ENCODE measurements around the gene PPP1R13B. TPM values are rescaled to one million over a fixed set of nuclear protein-coding genes. Genes with fewer than 3 reads are reported as not detected.
"Not testable (repeated sequence)": the region's sequence is repeated elsewhere in the genome, so short reads cannot be mapped to it uniquely, and the experiment has no call there.

PPP1R13B gene
- total RNA-seq, 4 donors from 2014 or later, result 10.4 to 24.6 (median 11.8) TPM

- H3K4me1 ChIP-seq, result peaks cover 14 to 20% of the 10 kb centered on the region in 2 donors
- no peak for ATAC-seq
- H3K4me3 ChIP-seq, result no peak overlapping the region
- no peak for DNase-seq
- in situ Hi-C loops (cut with MboI; ENCODE audit: low sequenced_read_pairs in 4 of 4), result no loop called here
- intact Hi-C loops (cut with DNase I; ENCODE audit: low total_unique reads), result no loop called here
- TF ChIP-seq POLR2A (IDR thresholded peaks at IDR 0.05), result no peak
- no peak for TF ChIP-seq CTCF (IDR thresholded peaks at IDR 0.05 in 4 of 5, conservative IDR thresholded peaks at IDR 0.05 in 1 of 5)
- H3K27me3 ChIP-seq, result no peaks in the 10 kb centered on the region
- no peak overlapping the region for H3K27ac ChIP-seq
- no peaks in the 10 kb centered on the region for H3K9me3 ChIP-seq
- no peaks in the 10 kb centered on the region for H3K36me3 ChIP-seq
Measured at GRCh38 chr14:103845327-103845726, 2.0 kb downstream of the PPP1R13B start.

GRCh38 chr14:103841265-103841664 is 6.1 kb downstream of the PPP1R13B start:
- intact Hi-C loops (cut with DNase I; ENCODE audit: low total_unique reads); ATAC-seq; H3K9me3 ChIP-seq; H3K27ac ChIP-seq; in situ Hi-C loops (cut with MboI; ENCODE audit: low sequenced_read_pairs in 4 of 4); DNase-seq; H3K36me3 ChIP-seq; H3K4me3 ChIP-seq; H3K27me3 ChIP-seq: not testable (repeated sequence)
- peaks cover 5 to 18% of the 10 kb centered on the region in 2 donors for H3K4me1 ChIP-seq

DNA sequence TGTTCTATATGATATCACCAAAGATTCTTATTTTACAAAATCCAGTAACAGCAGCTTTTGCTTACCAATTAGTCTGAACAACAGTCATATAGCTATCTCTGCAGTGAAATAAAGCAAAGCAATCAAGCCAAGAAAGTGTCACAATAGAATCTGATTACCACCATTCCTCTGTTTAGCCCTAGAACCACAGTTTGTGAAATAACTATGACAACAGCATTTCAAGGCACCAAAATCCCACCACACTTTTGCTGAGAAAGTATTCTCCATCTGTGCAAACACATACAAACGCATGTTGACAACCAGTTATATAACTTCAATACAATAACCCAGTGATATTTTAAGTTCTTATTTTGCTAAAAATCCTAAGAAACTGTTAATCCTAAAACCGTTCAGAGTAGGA is 7.4 kb downstream of the PPP1R13B start:
- H3K9me3 ChIP-seq, result no peaks in the 10 kb centered on the region
- H3K27ac ChIP-seq, result no peak overlapping the region
- no peaks in the 10 kb centered on the region for H3K27me3 ChIP-seq
- H3K4me1 ChIP-seq, result peaks cover 0 to 12% of the 10 kb centered on the region in 2 donors
- H3K36me3 ChIP-seq, result no peaks in the 10 kb centered on the region
- intact Hi-C loops (cut with DNase I; ENCODE audit: low total_unique reads) (no loop called here), in situ Hi-C loops (cut with MboI; ENCODE audit: low sequenced_read_pairs in 4 of 4) (no loop called here)
- TF ChIP-seq POLR2A (IDR thresholded peaks at IDR 0.05) (no peak), CTCF (IDR thresholded peaks at IDR 0.05 in 4 of 5, conservative IDR thresholded peaks at IDR 0.05 in 1 of 5) (no peak)
- DNase-seq (no peak), ATAC-seq (no peak)
- H3K4me3 ChIP-seq, result no peak overlapping the region

GRCh38 chr14:103839579-103839978 is 7.8 kb downstream of the PPP1R13B start:
- Histone ChIP-seq H3K4me1 (peaks cover 0 to 11% of the 10 kb centered on the region in 2 donors), H3K36me3 (no peaks in the 10 kb centered on the region), H3K27me3 (no peaks in the 10 kb centered on the region), H3K27ac (no peak overlapping the region), H3K4me3 (no peak overlapping the region), H3K9me3 (no peaks in the 10 kb centered on the region)
- DNase-seq, result no peak
- TF ChIP-seq CTCF (IDR thresholded peaks at IDR 0.05 in 4 of 5, conservative IDR thresholded peaks at IDR 0.05 in 1 of 5) (no peak), POLR2A (IDR thresholded peaks at IDR 0.05) (no peak)
- in situ Hi-C loops (cut with MboI; ENCODE audit: low sequenced_read_pairs in 4 of 4), result no loop called here
- intact Hi-C loops (cut with DNase I; ENCODE audit: low total_unique reads), result no loop called here
- no peak for ATAC-seq

DNA sequence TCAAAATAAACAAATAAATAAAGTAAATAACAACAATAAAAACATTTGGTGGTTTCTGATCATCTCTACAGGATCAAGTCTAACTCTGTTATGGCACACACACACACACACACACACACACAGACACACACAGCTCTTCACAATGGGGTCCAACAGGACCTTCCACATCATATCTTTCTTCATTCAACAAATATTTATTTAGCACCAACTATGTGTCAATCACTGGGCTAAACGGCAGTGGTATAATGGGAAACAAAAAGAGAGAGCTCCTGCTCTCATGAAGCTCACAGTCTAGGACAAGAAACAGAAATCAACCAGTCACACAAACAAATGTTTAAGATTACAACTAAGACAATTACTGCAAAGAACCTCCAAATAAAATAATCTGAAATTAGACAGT is 9.3 kb downstream of the PPP1R13B start:
- intact Hi-C loops (cut with DNase I; ENCODE audit: low total_unique reads) (no loop called here), in situ Hi-C loops (cut with MboI; ENCODE audit: low sequenced_read_pairs in 4 of 4) (no loop called here)
- peaks cover 0 to 11% of the 10 kb centered on the region in 2 donors for H3K4me1 ChIP-seq
- no peaks in the 10 kb centered on the region for H3K9me3 ChIP-seq
- ATAC-seq (no peak), DNase-seq (no peak)
- no peak overlapping the region for H3K27ac ChIP-seq
- no peaks in the 10 kb centered on the region for H3K36me3 ChIP-seq
- H3K27me3 ChIP-seq, result no peaks in the 10 kb centered on the region
- H3K4me3 ChIP-seq, result no peak overlapping the region
- no peak for TF ChIP-seq CTCF (IDR thresholded peaks at IDR 0.05 in 4 of 5, conservative IDR thresholded peaks at IDR 0.05 in 1 of 5)
- TF ChIP-seq POLR2A (IDR thresholded peaks at IDR 0.05), result no peak
